ENCODE measurements around the gene SNAI3.

- TF ChIP-seq CTCF (conservative IDR thresholded peaks at IDR 0.05; ENCODE audit: low read length), result no peak
- TF ChIP-seq EZH2phosphoT487 (IDR thresholded peaks at IDR 0.05; ENCODE audit: borderline replicate concordance), result no peak
These were observed 21.2 kb downstream of the SNAI3 start for GRCh38 chr16:88665148-88665547.
